Peyer's patch (tissue), 4 donors: Measurements from ENCODE around the gene CBX8. TPM values are rescaled to one million over a fixed set of nuclear protein-coding genes. Genes with fewer than 3 reads are reported as not detected.

ENCODE experiments used
- DNase-seq, 3 donors: peaks; one replicate each; pipeline ENCODE4 v3.0.0-alpha.2; 2017 to 2019
- H3K27ac ChIP-seq, 4 donors: fragments of 200-600 bp; sonication (generic); one replicate each; pipeline ENCODE4 v1.5.1; 2016 to 2019
- H3K27me3 ChIP-seq, 2 donors: fragments of 200-600 bp; sonication (generic); one replicate each; pipeline ENCODE4 v1.5.1; 2019
- H3K36me3 ChIP-seq, 3 donors: fragments of 200-600 bp; sonication (generic); one replicate each; pipeline ENCODE4 v1.5.1; 2016 to 2019
- H3K4me1 ChIP-seq, 4 donors: fragments of 200-600 bp; sonication (generic); one replicate each; pipeline ENCODE4 v1.5.1; 2016 to 2019
- H3K4me3 ChIP-seq, 4 donors: fragments of 200-600 bp; sonication (generic); 1 replicate in 3 of 4; 2 replicates in 1 of 4; pipeline ENCODE4 v1.5.1; 2016 to 2019; ENCODE audit warnings: mild to moderate bottlenecking in 1 of 4
- H3K9me3 ChIP-seq, 4 donors: fragments of 200-600 bp; sonication (generic); one replicate each; pipeline ENCODE4 v1.5.1; 2016 to 2019; ENCODE audit warnings: mild to moderate bottlenecking in 1 of 4
- CTCF ChIP-seq, 6 experiments: fragments of 450-650 bp in 4 of 6; fragments of 200-600 bp in 2 of 6; sonication (generic) in 1 of 6; IDR thresholded peaks; one replicate each; pipeline ENCODE4 v1.5.1; 2017 to 2019; ENCODE audit warnings: antibody characterized with exemption in 6 of 6, mild to moderate bottlenecking in 3 of 6, moderate library complexity in 1 of 6
- POLR2A ChIP-seq, 2 donors: fragments of 450-650 bp; IDR thresholded peaks; one replicate each; pipeline ENCODE4 v1.5.1; 2017; ENCODE audit warnings: antibody characterized with exemption in 2 of 2, mild to moderate bottlenecking in 2 of 2, moderate library complexity in 2 of 2
- total RNA-seq, 4 donors: library from RNA; depleted of rRNA; stranded (reverse); fragments of >200 nt; gene quantifications; one replicate each; pipeline ENCODE4 v1.1.0, GENCODE V29; 2016

Gene CBX8
- total RNA-seq, 4 donors from 2014 or later: 2.5 to 14.9 (median 3.5) TPM

- no peaks in the 10 kb centered on the region for H3K36me3 ChIP-seq
- H3K27ac ChIP-seq: no peak overlapping the region
- DNase-seq: no peak
- TF ChIP-seq CTCF (IDR thresholded peaks at IDR 0.05) (no peak), POLR2A (IDR thresholded peaks at IDR 0.05) (no peak)
- H3K9me3 ChIP-seq: no peaks in the 10 kb centered on the region
- H3K4me3 ChIP-seq: no peak overlapping the region
- H3K27me3 ChIP-seq: no peaks in the 10 kb centered on the region
- peaks cover 0 to 7% (median 1%) of the 10 kb centered on the region in 4 donors for H3K4me1 ChIP-seq
These were observed 25.8 kb upstream of the CBX8 start for GRCh38 chr17:79822583-79823124.

- peaks cover 0 to 1% of the 10 kb centered on the region in 2 donors for H3K27me3 ChIP-seq
- peaks cover 0 to 7% (median 1%) of the 10 kb centered on the region in 4 donors for H3K4me1 ChIP-seq
- no peak for DNase-seq
- no peak overlapping the region for H3K4me3 ChIP-seq
- no peak for TF ChIP-seq POLR2A (IDR thresholded peaks at IDR 0.05)
- TF ChIP-seq CTCF (IDR thresholded peaks at IDR 0.05): no peak
- no peaks in the 10 kb centered on the region for H3K9me3 ChIP-seq
- no peak overlapping the region for H3K27ac ChIP-seq
- H3K36me3 ChIP-seq: no peaks in the 10 kb centered on the region
These were observed 24.6 kb upstream of the CBX8 start for GRCh38 chr17:79821331-79822095.

DNA sequence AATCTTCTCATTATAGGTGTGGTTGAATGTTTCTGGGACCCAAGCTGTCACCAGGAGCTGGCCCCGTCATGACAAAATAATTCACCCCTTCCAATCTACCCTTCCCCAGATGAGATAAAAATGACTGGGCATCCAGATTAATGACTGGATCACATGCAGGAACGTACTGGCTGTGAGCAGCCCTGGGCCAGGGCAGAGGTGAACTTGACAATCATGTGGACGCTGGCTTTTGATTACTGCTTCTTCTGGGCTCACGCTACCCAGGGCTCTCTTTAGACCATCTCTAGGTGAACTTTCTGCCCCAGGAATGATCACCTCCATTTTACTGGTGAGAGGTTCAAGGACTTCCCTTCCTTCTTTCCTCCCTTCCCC is 24.1 kb upstream of the CBX8 start:
- Histone ChIP-seq H3K27me3 (peaks cover 0 to 7% of the 10 kb centered on the region in 2 donors), H3K9me3 (no peaks in the 10 kb centered on the region), H3K4me1 (peaks cover 0 to 2% (median 0%) of the 10 kb centered on the region in 4 donors)

DNA sequence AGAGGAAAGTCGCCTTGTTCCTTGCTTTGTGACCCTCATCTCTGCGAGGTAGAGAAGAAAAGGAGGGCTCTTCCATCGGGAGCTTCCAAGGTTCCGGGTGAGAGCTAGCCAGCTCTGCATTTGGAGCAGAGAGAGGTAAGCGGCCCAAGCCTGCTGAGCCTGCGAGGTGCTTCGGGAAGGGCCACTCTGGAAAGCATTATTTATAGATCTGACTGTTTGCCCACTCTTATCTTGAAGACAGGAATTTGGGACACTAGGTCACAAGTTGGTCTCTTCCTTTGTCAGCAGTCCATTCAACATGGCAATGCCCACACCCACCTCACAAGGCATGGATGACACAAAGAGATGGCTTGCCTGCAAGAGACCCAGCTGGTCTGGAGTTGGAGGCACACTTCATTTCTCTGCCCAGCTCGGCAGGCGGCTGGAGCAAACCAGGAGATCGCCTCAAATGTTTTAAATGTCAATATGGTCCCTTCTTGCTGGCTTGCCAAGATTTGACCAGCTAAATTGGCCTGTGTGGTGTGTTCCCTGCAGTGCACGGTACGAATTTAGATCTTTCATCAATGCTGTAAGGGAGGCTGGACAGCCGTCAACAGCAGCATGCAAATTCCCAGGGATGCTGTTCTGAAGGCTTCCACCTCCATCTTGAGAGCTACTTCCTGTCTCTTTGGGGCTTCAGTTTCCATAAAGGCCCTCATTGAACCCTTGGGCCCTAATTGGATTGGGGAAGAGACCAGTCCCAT is 22.8 kb upstream of the CBX8 start:
- no peak overlapping the region for H3K27ac ChIP-seq
- H3K36me3 ChIP-seq: no peaks in the 10 kb centered on the region
- no peak overlapping the region for H3K4me3 ChIP-seq
- no peak for DNase-seq
- peaks cover 4 to 12% (median 9%) of the 10 kb centered on the region in 4 donors for H3K4me1 ChIP-seq
- peaks cover 0 to 19% of the 10 kb centered on the region in 2 donors for H3K27me3 ChIP-seq
- H3K9me3 ChIP-seq: no peaks in the 10 kb centered on the region
- TF ChIP-seq CTCF (IDR thresholded peaks at IDR 0.05) (no peak), POLR2A (IDR thresholded peaks at IDR 0.05) (no peak)

More for the DNA sequence above, 24.1 kb upstream of the CBX8 start:
- DNase-seq: no peak
- no peak overlapping the region for H3K27ac ChIP-seq
- H3K4me3 ChIP-seq: no peak overlapping the region
- H3K36me3 ChIP-seq: no peaks in the 10 kb centered on the region
- TF ChIP-seq POLR2A (IDR thresholded peaks at IDR 0.05) (no peak), CTCF (IDR thresholded peaks at IDR 0.05) (no peak)

- TF ChIP-seq POLR2A (IDR thresholded peaks at IDR 0.05) (no peak), CTCF (IDR thresholded peaks at IDR 0.05) (no peak)
- DNase-seq: no peak
- Histone ChIP-seq H3K9me3 (no peaks in the 10 kb centered on the region), H3K4me1 (peaks cover 4 to 18% (median 15%) of the 10 kb centered on the region in 4 donors), H3K36me3 (no peaks in the 10 kb centered on the region), H3K27me3 (peaks cover 0 to 25% of the 10 kb centered on the region in 2 donors), H3K27ac (no peak overlapping the region), H3K4me3 (no peak overlapping the region)
These were observed 22.2 kb upstream of the CBX8 start for GRCh38 chr17:79819085-79819484.
